ENCODE measurements around the gene TTC22. TPM values are rescaled to one million over a fixed set of nuclear protein-coding genes. Genes with fewer than 3 reads are reported as not detected.

Gene TTC22
- polyA plus RNA-seq, 1 experiment = not detected

DNA sequence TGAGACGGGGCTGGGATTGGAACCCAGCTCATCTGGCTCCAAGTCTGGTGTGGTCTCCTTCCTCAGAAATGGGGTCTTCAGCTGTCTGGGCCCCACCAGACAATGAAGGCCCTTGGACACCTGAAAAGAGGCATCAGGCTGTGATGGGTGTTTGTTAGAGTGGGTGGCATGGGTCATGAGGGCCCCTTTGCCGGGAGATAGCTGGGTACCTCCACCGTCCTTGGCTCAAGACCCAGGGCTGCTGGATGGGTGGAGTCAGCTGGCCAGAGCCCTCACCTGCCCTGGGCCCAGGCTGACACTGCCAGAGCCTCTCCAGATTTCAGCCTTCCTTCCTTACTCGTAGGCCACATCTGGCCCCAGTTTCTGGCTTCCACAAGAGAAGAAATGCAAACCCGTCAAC lies 13.4 kb upstream of the TTC22 start:
- POLR2A ChIA-PET = no interaction called here
- TF ChIP-seq, protein P1, sequence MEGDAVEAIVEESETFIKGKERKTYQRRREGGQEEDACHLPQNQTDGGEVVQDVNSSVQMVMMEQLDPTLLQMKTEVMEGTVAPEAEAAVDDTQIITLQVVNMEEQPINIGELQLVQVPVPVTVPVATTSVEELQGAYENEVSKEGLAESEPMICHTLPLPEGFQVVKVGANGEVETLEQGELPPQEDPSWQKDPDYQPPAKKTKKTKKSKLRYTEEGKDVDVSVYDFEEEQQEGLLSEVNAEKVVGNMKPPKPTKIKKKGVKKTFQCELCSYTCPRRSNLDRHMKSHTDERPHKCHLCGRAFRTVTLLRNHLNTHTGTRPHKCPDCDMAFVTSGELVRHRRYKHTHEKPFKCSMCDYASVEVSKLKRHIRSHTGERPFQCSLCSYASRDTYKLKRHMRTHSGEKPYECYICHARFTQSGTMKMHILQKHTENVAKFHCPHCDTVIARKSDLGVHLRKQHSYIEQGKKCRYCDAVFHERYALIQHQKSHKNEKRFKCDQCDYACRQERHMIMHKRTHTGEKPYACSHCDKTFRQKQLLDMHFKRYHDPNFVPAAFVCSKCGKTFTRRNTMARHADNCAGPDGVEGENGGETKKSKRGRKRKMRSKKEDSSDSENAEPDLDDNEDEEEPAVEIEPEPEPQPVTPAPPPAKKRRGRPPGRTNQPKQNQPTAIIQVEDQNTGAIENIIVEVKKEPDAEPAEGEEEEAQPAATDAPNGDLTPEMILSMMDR (IDR thresholded peaks at IDR 0.05; ENCODE audit: insufficient read depth, low read depth, low read length) = no peak
- no peaks in the 10 kb centered on the region for H3K36me3 ChIP-seq (ENCODE audit: control insufficient read depth, insufficient read depth, low read length)
- peaks cover 17% of the 10 kb centered on the region for H3K27me3 ChIP-seq (ENCODE audit: control insufficient read depth, insufficient read depth, low read length)
- CTCF ChIA-PET = interaction anchor here (0.6 kb wide), 1 partner anchor 293 kb away, joined by 5 read pairs; no protein-coding TSS in a partner anchor
- H3K4me3 ChIP-seq (ENCODE audit: low read depth, low read length) = no peak overlapping the region
- no peak for DNase-seq (ENCODE audit: low read depth)

DNA sequence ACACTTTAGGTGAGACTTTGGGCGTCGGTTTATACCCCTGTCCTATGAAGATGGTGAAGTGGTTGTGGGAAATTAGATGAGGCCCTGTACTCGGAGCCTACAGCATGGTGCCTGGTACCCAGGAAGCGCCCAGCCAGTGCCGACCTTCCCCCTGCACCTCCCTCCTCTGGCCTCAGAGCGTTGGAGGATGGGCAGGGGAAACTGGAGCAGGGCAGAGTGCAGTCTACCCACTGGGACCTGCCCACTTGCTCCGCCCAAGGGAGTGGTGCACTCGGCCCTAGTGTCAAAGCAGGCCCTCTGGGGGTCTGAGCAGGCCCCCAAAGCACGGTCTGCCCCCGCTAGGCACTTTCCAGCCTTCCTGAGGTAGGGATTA lies 13.0 kb upstream of the TTC22 start:
- ChIA-PET CTCF (no interaction called here), POLR2A (no interaction called here)
- H3K27me3 ChIP-seq (ENCODE audit: control insufficient read depth, insufficient read depth, low read length) = peaks cover 15% of the 10 kb centered on the region
- TF ChIP-seq, protein P1 (IDR thresholded peaks at IDR 0.05; ENCODE audit: insufficient read depth, low read depth, low read length) = no peak
- H3K36me3 ChIP-seq (ENCODE audit: control insufficient read depth, insufficient read depth, low read length) = no peaks in the 10 kb centered on the region
- no peak overlapping the region for H3K4me3 ChIP-seq (ENCODE audit: low read depth, low read length)
- DNase-seq (ENCODE audit: low read depth) = no peak

DNA sequence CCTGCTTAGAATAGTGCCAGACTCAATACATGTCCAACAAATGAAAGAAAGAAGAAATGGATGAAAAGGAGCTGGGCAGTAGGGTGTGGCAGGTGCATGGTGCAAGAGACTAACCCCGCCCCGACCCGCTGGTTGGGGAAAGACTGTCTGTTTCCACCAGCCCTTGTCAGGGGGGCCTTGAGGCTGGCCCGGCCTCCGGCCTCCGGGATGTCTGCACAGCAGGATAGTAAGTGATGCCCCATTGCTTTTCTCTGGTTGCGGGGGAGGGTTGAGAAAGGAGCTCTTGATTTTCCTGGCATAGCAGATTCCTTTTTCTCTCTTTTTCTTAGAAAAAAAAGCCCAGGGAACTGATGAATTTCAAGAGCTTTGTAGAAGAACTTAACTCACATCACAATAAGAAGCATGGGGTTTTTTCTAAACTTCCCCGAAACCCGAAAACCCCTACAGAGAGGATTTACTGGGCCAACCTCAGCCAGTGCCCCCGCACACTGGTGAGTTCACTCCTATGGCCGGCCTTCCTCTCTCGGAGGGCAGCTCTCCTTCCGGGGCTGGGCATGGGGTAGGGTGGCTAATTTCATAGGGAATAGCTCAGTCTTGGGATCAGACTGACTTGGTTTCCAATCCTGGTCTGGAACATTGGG lies 12.5 kb upstream of the TTC22 start:
- Histone ChIP-seq H3K4me3 (ENCODE audit: low read depth, low read length) (no peak overlapping the region), H3K27me3 (ENCODE audit: control insufficient read depth, insufficient read depth, low read length) (peaks cover 15% of the 10 kb centered on the region), H3K36me3 (ENCODE audit: control insufficient read depth, insufficient read depth, low read length) (no peaks in the 10 kb centered on the region)
- ChIA-PET POLR2A (no interaction called here), CTCF (interaction anchor here (1.1 to 1.5 kb wide), 2 partner anchors 16 to 953 kb away, joined by 3 to 4 read pairs; no protein-coding TSS in a partner anchor)
- no peak for DNase-seq (ENCODE audit: low read depth)
- TF ChIP-seq, protein P1 (IDR thresholded peaks at IDR 0.05; ENCODE audit: insufficient read depth, low read depth, low read length) = no peak

DNA sequence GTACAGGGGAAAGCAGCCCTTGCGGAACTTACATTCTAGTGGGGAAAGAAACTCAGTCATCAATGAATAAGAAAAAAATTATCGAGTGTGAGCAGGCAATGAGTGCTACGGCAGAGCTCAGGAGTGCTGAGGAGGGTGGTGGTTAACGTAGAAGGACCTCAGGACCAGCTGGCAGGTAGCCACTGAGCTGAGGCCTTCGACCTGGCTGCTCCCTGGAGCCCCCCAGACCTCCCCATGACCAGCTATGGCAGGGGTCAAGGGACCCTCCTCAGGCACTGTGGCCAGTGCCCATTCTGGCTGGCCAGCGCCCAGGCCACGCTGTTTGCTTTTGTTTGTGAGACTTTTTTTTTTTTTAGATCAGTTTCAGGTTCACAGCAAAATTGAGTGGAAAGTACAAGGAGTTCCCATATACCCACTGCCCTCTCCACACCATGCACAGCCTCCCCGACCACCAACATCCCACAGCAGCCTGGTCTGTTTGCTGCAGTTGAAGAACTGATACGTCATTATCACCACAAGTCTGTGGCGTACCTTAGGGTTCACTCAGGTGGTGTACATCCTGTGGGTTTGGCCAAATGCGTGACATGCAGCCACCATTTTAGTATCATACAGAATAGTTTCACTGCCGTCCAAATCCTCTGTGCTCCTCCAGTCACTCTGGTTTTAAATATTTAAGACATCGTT lies 11.8 kb upstream of the TTC22 start:
- H3K36me3 ChIP-seq (ENCODE audit: control insufficient read depth, insufficient read depth, low read length) = no peaks in the 10 kb centered on the region
- ChIA-PET POLR2A (no interaction called here), CTCF (interaction anchor here (0.6 to 1.5 kb wide), 3 partner anchors 15 to 953 kb away, joined by 3 to 4 read pairs (median 3); no protein-coding TSS in a partner anchor)
- TF ChIP-seq, protein P1 (IDR thresholded peaks at IDR 0.05; ENCODE audit: insufficient read depth, low read depth, low read length) = no peak
- H3K27me3 ChIP-seq (ENCODE audit: control insufficient read depth, insufficient read depth, low read length) = peaks cover 13% of the 10 kb centered on the region
- H3K4me3 ChIP-seq (ENCODE audit: low read depth, low read length) = no peak overlapping the region
- no peak for DNase-seq (ENCODE audit: low read depth)

DNA sequence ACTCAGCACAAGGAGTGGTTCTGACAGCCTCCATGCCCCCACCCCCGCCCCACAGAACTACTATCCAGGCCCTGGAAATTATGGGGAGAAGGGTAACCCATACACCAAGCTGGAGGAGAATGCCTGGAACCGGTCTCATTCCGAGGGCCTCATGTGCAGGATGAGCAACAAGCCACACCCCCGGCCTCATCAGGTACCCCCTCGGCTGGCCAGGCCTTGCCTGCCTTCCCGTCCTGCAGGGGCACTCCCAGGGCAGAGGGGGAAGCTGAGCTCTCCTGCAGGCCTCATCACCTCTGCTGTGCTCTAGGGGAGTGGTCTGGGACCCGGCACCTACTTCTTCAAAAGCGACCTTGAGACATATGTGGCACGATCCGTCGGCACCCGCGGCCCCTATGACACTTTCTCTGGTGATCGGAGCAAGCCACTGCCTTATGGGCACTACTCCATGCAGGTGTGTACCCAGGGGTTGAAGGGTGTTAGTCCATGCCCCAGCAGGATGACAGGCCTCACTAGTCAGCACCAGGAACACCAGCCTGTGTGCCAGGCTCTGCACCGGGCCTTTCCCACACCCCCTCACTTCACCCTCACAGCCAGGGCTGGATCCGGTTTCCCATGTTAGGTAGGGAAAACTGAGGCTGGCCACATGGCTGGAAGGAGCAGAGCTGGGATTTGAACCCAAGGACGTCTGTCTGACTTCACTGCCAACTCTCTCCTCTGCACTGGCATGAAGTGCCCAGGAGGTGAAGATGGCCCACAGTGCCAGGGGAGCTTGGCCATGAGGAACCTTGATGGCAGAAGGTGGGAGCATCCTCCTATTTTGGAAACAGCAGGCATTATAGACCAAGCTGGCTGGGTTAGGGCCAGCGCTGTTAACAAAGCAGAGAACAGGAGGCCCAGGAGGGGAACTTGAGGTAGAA lies 10.9 kb upstream of the TTC22 start:
- ChIA-PET CTCF (interaction anchor here (0.6 to 1.5 kb wide), 4 partner anchors 14 to 742 kb away, joined by 3 to 4 read pairs (median 4); no protein-coding TSS in a partner anchor), POLR2A (no interaction called here)
- TF ChIP-seq, protein P1 (IDR thresholded peaks at IDR 0.05; ENCODE audit: insufficient read depth, low read depth, low read length) = no peak

More for the DNA sequence above, 10.9 kb upstream of the TTC22 start:
- H3K27me3 ChIP-seq (ENCODE audit: control insufficient read depth, insufficient read depth, low read length) = peaks cover 13% of the 10 kb centered on the region
- DNase-seq (ENCODE audit: low read depth) = no peak
- H3K36me3 ChIP-seq (ENCODE audit: control insufficient read depth, insufficient read depth, low read length) = no peaks in the 10 kb centered on the region
- H3K4me3 ChIP-seq (ENCODE audit: low read depth, low read length) = no peak overlapping the region

All from BJ (cell line).